HL-60/S4 (cell line): ENCODE measurements around the gene DYNC2H1.

Experiments
- in situ Hi-C: fragments of 300-500 bp; cut with MboI; formaldehyde crosslinking; loops from 2 replicates; pipeline ENCODE4 v1.14.3; 2022; ENCODE audit warnings: low sequenced_read_pairs

Gene DYNC2H1

GRCh38 chr11:103450241-103450640, 341.0 kb downstream of the DYNC2H1 start:
- in situ Hi-C loops: no loop called here

- in situ Hi-C loops: no loop called here
Observed at GRCh38 chr11:103453126-103453525, 343.9 kb downstream of the DYNC2H1 start.

GRCh38 chr11:103453915-103454709, 344.9 kb downstream of the DYNC2H1 start:
- in situ Hi-C loops: no loop called here

- in situ Hi-C loops: no loop called here
Observed at GRCh38 chr11:103464420-103464819, 355.2 kb downstream of the DYNC2H1 start.

GRCh38 chr11:103465555-103466140, 356.4 kb downstream of the DYNC2H1 start:
- in situ Hi-C loops: no loop called here

GRCh38 chr11:103471546-103471945, 362.3 kb downstream of the DYNC2H1 start:
- in situ Hi-C loops: no loop called here

GRCh38 chr11:103476874-103477273, 367.6 kb downstream of the DYNC2H1 start:
- in situ Hi-C loops: no loop called here

- in situ Hi-C loops: no loop called here
Observed at GRCh38 chr11:103480421-103480820, 371.2 kb downstream of the DYNC2H1 start.

GRCh38 chr11:103483996-103484395, 374.8 kb downstream of the DYNC2H1 start:
- in situ Hi-C loops: no loop called here

GRCh38 chr11:103484545-103484944, 375.3 kb downstream of the DYNC2H1 start:
- in situ Hi-C loops: no loop called here

- in situ Hi-C loops: no loop called here
Observed at GRCh38 chr11:103486604-103487003, 377.4 kb downstream of the DYNC2H1 start.

GRCh38 chr11:103487113-103487512, 377.9 kb downstream of the DYNC2H1 start:
- in situ Hi-C loops: no loop called here

- in situ Hi-C loops: no loop called here
Observed at GRCh38 chr11:103488031-103488461, 378.8 kb downstream of the DYNC2H1 start.

GRCh38 chr11:103488579-103488978, 379.4 kb downstream of the DYNC2H1 start:
- in situ Hi-C loops: no loop called here

- in situ Hi-C loops: no loop called here
Observed at GRCh38 chr11:103491777-103492176, 382.6 kb downstream of the DYNC2H1 start.

- in situ Hi-C loops: no loop called here
Observed at GRCh38 chr11:103494491-103494890, 385.3 kb downstream of the DYNC2H1 start.

- in situ Hi-C loops: no loop called here
Observed at GRCh38 chr11:103497268-103497667, 388.0 kb downstream of the DYNC2H1 start.

- in situ Hi-C loops: no loop called here
Observed at GRCh38 chr11:103499710-103500340, 390.6 kb downstream of the DYNC2H1 start.

GRCh38 chr11:103515283-103515682, 406.1 kb downstream of the DYNC2H1 start:
- in situ Hi-C loops: no loop called here

- in situ Hi-C loops: no loop called here
Observed at GRCh38 chr11:103520792-103521191, 411.6 kb downstream of the DYNC2H1 start.

GRCh38 chr11:103525069-103525468, 415.8 kb downstream of the DYNC2H1 start:
- in situ Hi-C loops: no loop called here

- in situ Hi-C loops: no loop called here
Observed at GRCh38 chr11:103528046-103528445, 418.8 kb downstream of the DYNC2H1 start.
